Natural killer cell treated with Interleukin-12 subunit alpha and Interleukin-12 subunit beta and Interleukin-15 and Interleukin-18, amount 100 ng/mL, for 72 hours (primary cell): ENCODE measurements around the gene NEK6. TPM values are rescaled to one million over a fixed set of nuclear protein-coding genes. Genes with fewer than 3 reads are reported as not detected.

Experiments used
- total RNA-seq, 2 donors: library from RNA; stranded (reverse); gene quantifications; one replicate each; pipeline ENCODE4 v1.2.3, GENCODE V29; 2022

Gene NEK6
- total RNA-seq, 2 donors from 2014 or later, result 11.4 to 38.7 TPM

Other genes with a start within 250 kb of the NEK6 start
- not detected for gene LHX2, start 246.2 kb upstream of the NEK6 start, total RNA-seq
- gene PSMB7, start 157.5 kb downstream of the NEK6 start, total RNA-seq, result 100 to 1,000 TPM; 145 to 147 TPM
- gene ADGRD2, start 192.5 kb downstream of the NEK6 start, total RNA-seq, result not detected
- gene NR5A1, start 249.4 kb downstream of the NEK6 start, total RNA-seq, result not detected